ENCODE measurements around the gene FRMPD1. TPM values are rescaled to one million over a fixed set of nuclear protein-coding genes. Genes with fewer than 3 reads are reported as not detected.

Gene FRMPD1
- total RNA-seq, 4 donors from 2014 or later, result 0.21 TPM; not detected in 3

DNA sequence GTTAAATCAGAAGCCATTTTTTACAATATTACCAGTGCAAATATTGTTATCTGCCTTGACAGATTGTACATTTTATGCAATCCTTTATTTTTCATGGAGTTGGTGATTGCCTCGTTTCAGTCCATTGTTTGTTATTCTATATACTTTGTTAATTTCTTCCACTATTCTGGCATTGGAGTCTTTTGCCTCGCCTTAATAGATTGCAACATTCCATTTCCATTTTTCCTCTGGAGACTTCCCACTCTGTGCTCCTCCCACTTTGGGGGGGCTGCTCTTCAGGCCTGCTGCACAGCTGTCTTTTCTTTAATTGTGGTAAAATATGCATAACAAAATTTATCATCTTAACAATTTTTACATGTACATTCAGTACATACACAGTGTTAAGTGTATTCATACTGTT, 145.5 kb downstream of the FRMPD1 start:
- H3K36me3 ChIP-seq, result no peaks in the 10 kb centered on the region
- H3K4me1 ChIP-seq, result no peaks in the 10 kb centered on the region
- H3K27me3 ChIP-seq, result no peaks in the 10 kb centered on the region
- no peak for TF ChIP-seq POLR2A (IDR thresholded peaks at IDR 0.05)
- TF ChIP-seq CTCF (IDR thresholded peaks at IDR 0.05), result no peak
- H3K27ac ChIP-seq, result no peak overlapping the region
- intact Hi-C loops (cut with DNase I; ENCODE audit: low total_unique reads), result no loop called here
- no peak overlapping the region for H3K4me3 ChIP-seq
- no peaks in the 10 kb centered on the region for H3K9me3 ChIP-seq
- DNase-seq, result no peak

Other genes starting within 250 kb of the FRMPD1 start
- 100 to 1,000 TPM in 2 of 4 donors, 10 to 100 TPM in 2; 81.7 to 135 (median 112) TPM for gene GRHPR, start 228.3 kb upstream of the FRMPD1 start, total RNA-seq
- gene ZBTB5, start 185.5 kb upstream of the FRMPD1 start, total RNA-seq, result 10 to 100 TPM in 3 of 4 donors, 1 to 10 TPM in 1; 6.5 to 22.0 (median 13.3) TPM
- gene POLR1E, start 165.0 kb upstream of the FRMPD1 start, total RNA-seq, result 10 to 100 TPM; 13.2 to 42.7 (median 35.8) TPM
- gene FBXO10, start 74.6 kb upstream of the FRMPD1 start, total RNA-seq, result 10 to 100 TPM in 1 of 4 donors, 1 to 10 TPM in 2, not detected in 1; 2.8 to 12.9 (median 9.4) TPM
- gene TOMM5, start 58.4 kb upstream of the FRMPD1 start, total RNA-seq, result 100 to 1,000 TPM in 2 of 4 donors, 10 to 100 TPM in 2; 58.1 to 136 (median 94.7) TPM
- 10 to 100 TPM in 1 of 4 donors, 1 to 10 TPM in 2, under 1 TPM in 1; 0.88 to 14.6 (median 5.2) TPM for gene TRMT10B, start 102.9 kb downstream of the FRMPD1 start, total RNA-seq
- 10 to 100 TPM; 12.4 to 66.6 (median 33.5) TPM for gene EXOSC3, start 134.1 kb downstream of the FRMPD1 start, total RNA-seq
- gene DCAF10, start 149.8 kb downstream of the FRMPD1 start, total RNA-seq, result 10 to 100 TPM; 10.8 to 34.8 (median 29.6) TPM